GM19468 (cell line): Measurements from ENCODE around the gene CFAP210.
"Not testable (repeated sequence)": the region's sequence is repeated elsewhere in the genome, so short reads cannot be mapped to it uniquely, and the experiment has no call there.

ENCODE experiments used
- ATAC-seq: cut with Tn5 transposase; IDR thresholded peaks from one replicate; pipeline ENCODE4 v1.9.1; 2021; ENCODE audit warnings: mild to moderate bottlenecking, moderate library complexity, moderate number of reproducible peaks; ENCODE audit not compliant: unreplicated experiment; ENCODE audit errors: extremely low read depth

CFAP210 gene

DNA sequence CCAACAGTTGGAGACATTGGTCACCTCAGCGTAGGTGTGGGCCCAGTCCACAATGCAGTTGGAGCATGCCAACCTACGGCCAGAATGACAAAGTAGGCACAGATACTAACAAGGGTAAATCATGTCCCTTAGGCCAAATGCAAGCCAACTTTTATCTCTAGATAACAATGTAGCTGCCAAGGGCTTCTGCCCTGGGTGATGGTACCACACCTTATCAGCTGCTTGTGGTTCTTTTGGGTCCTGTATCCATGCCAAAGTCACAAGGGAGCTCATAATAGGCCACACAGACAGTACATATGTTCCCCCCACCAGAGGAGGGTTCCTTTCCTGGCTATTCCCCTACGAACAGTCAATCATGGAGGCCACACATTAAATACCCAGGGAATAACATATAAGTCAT, 19.1 kb upstream of the CFAP210 start:
- ATAC-seq, result no peak

- ATAC-seq, result no peak
Observed at GRCh38 chr2:169712791-169713227, 18.6 kb upstream of the CFAP210 start.

- no peak for ATAC-seq
Observed at GRCh38 chr2:169711751-169712509, 17.7 kb upstream of the CFAP210 start.

DNA sequence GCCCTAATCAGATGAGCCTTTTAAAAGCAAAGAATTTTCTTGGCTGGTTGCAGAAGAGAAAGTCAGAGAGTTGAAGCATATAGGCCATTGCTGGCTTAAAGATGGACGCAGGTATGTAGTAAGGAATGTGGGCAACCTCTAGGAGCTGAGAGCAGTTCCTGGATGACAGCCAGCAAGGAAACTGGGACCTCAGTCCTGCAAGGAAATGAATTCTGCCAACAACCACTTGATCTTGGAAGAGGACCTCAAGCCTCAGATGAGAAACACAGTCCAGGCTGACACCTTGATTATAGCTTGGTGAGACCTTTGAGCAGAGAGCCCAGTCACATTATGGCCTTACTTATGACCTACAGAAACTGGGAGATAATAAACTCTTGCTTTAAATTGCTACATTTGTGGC, 15.8 kb upstream of the CFAP210 start:
- ATAC-seq, result no peak

DNA sequence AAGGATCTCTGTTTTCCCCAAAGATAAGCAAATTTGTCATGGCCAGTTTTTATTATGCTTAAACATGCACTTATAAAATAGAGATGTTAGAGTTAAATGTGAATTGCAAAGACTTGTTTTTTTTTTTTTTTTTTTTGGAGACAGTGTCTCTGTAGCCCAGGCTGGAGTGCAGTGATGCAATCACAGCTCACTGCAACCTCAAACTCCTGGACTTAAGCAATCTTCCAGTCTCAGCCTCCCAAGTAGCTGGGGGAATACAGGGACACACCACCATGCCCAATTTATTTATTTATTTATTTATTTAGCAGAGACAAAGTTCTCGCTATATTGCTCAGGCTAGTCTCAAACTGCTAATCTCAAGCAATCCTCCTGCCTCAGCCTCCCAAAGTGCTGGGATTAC, 15.1 kb upstream of the CFAP210 start:
- no peak for ATAC-seq

GRCh38 chr2:169707626-169708025, 13.4 kb upstream of the CFAP210 start:
- no peak for ATAC-seq

- no peak for ATAC-seq
Observed at GRCh38 chr2:169705927-169706326, 11.7 kb upstream of the CFAP210 start.

GRCh38 chr2:169704160-169704708, 10.0 kb upstream of the CFAP210 start:
- ATAC-seq, result no peak

DNA sequence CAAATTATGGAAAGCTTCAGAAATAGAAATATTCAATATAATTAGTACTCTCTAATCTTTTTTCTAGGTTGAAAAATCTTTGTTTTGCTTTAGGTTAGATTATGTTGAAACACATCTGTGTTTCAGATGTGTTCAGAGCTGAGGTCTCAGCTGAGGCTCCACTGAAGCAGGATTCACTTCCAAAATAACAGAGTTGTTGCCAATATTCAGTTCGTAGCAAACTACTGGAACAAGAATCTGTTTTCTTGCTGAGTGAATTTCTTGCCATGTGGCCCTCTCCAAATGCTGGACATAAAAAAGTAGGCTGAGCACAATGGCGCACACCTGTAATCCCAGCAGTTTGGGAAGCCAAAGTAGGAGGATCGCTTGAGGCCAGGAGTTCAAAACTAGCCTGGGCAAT, 8.8 kb upstream of the CFAP210 start:
- ATAC-seq, result no peak

DNA sequence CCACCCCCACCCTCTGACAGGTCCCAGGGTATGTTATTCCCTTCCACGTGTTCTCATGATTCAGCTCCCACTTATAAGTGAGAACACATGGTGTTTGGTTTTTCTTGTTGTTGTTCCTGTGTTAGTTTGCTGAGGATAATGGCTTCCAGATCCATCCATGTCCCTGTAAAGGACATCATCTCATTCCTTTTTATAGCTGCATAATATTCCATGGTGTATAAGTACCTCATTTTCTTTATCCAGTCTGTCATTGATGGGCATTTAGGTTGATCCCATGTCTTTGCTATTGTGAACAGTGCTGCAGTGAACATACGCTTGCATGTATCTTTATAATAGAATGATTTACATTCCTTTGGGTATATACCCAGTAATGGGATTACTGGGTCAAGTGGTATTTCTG, 5.0 kb upstream of the CFAP210 start:
- not testable (repeated sequence) for ATAC-seq

GRCh38 chr2:169696381-169696780, 2.2 kb upstream of the CFAP210 start:
- ATAC-seq, result no peak

DNA sequence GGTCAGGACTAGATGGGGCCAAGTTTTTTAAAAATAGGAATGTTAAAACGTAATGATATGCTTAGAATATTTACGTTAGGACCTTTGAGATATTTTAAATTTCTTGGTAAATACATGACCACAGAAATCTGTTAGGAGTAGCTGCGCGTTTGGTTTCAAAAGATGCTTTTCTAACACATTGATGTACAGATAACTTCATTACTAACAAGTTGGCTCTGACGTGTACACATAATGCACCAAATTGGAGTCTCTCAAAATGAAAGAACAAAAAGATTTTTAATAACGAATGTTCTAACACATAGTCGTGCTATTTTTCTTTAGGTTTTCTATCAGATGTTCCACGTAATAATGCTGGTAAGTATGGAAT, 672 bp upstream of the CFAP210 start:
- ATAC-seq, result no peak

DNA sequence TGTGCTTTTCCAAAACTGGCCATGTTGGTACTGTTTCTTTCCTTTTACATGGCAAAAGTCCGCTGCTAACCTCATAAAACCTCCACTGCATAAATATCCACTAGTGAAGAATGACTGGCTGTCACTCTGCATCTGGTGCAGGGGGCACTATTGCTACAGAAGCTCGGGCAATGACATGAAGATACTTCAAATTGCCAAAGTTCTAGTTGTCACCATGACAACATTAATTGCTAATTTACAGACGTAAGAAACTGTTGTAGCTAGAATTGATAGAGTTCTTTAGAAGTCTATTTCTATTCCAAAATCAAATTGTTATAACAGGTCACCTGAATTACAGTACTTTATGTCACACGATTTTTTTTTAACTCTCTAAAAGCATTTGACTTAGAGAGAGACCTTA, 845 bp downstream of the CFAP210 start:
- no peak for ATAC-seq

- no peak for ATAC-seq
Observed at GRCh38 chr2:169692718-169693117, 1.5 kb downstream of the CFAP210 start.

- ATAC-seq, result no peak
Observed at GRCh38 chr2:169690958-169691357, 3.2 kb downstream of the CFAP210 start.

GRCh38 chr2:169687943-169688342, 6.3 kb downstream of the CFAP210 start:
- ATAC-seq, result not testable (repeated sequence)

DNA sequence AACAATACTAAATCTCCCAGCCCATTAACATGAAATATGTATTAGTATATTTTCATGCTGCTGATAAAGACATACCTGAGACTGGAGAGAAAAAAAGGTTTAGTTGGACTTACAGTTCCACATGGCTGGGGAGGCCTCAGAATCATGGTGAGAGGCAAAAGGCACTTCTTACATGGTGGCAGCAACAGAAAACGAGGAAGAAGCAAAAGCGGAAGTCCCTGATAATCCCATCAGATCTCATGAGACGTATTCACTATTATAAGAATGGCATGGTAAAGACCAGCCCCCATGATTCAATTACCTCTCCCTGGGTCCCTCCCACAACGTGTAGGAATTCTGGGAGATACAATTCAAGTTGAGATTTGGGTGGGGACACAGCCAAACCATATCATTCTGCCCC, 7.4 kb downstream of the CFAP210 start:
- not testable (repeated sequence) for ATAC-seq

GRCh38 chr2:169684712-169685111, 9.5 kb downstream of the CFAP210 start:
- not testable (repeated sequence) for ATAC-seq

DNA sequence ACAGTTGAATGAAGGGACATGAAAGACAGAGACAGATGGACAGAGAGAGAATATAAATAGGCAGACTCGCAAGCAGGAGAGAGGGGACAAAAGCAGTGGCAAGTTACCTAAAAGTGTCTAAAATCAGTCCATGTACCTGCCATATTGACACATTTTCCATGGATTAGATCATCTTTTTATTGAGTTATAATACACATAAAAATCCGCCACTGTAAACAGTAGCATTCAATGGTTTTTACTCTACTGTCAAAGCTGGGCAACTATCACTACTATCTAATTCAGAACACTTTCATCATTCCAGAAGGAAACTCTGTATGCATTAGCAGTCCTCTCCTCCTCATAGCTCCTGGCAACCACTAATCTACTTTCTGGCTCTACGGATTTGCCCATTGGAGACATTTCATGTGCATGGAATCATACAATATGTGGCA, 10.1 kb downstream of the CFAP210 start:
- no peak for ATAC-seq

DNA sequence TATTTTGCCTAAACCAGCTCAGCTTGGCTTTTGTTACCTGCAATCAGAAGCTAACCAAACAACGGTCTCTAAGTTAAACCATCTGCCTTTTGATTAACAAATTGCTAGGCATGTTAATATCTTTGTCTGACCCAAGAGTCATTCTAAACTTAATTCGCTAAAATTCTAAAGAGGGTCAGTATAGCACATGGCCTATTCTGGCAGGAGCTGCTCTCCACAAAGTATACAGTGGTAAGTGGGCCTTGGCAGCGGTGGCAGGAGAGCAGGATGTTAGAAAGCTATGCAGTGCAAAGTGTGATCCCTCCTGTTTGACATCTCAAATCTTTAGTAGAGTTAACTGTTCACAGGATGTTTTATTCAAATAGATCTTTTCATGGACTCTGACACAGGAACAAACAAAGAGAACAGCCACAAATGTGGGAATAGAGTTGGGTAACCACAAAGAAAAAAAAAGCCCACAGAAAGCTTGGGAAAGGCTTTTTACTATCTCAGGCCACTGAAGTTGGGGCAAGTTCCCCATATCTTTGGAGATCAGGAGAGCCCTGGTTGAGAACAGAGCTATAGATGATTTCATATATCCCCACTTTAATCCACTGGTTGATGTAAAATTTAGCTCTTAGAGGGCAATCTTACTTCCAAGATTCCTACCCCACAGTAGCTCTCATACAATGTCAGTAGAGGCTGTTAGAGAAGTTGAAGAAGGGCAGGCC, 10.6 kb downstream of the CFAP210 start:
- no peak for ATAC-seq

DNA sequence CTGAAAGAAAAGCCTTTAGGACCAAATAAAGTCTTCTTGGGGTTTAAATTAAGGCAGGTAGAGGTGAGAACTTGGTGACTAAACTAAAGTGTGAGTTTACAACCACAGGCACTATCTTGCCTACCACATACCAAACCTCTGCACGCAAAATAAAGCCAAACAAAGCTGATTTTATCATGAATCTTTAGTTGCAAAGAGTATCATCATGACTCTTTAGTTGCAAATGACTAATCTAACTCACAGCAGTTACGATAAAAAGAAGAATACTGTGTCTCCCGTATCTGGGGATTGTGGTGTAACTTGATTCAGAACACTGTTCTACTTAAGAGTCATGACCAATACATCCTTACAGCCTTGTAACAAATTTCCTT, 11.2 kb downstream of the CFAP210 start:
- no peak for ATAC-seq
